Dendritic cell treated with granulocyte-macrophage colony-stimulating factor and Interleukin-4, amounts not matched to agents 40 ng/mL and 50 ng/mL, for 4 days (primary cell): ENCODE results near the gene DNASE1L1.
"Not testable (repeated sequence)": the region's sequence is repeated elsewhere in the genome, so short reads cannot be mapped to it uniquely, and the experiment has no call there.

ENCODE experiments used
- H3K27ac Mint-ChIP-seq: one replicate; pipeline ENCODE4 v1.8.0; 2022; ENCODE audit warnings: mild to moderate bottlenecking, mixed read lengths
- H3K27me3 Mint-ChIP-seq: one replicate; pipeline ENCODE4 v1.8.0; 2022; ENCODE audit warnings: mild to moderate bottlenecking, mixed read lengths
- H3K36me3 Mint-ChIP-seq: one replicate; pipeline ENCODE4 v1.8.0; 2022; ENCODE audit warnings: low read depth, mixed read lengths
- H3K4me1 Mint-ChIP-seq: one replicate; pipeline ENCODE4 v1.8.0; 2022; ENCODE audit warnings: low read depth, mixed read lengths
- H3K4me3 Mint-ChIP-seq: one replicate; pipeline ENCODE4 v1.8.0; 2022; ENCODE audit warnings: mild to moderate bottlenecking, moderate library complexity, mixed read lengths
- H3K9me3 Mint-ChIP-seq: one replicate; pipeline ENCODE4 v1.8.0; 2022; ENCODE audit warnings: mixed read lengths
- intact Hi-C: fragments of 100-400 bp; cut with micrococcal nuclease; formaldehyde crosslinking; loops from one replicate; pipeline ENCODE4 v1.15.0; 2022

Gene DNASE1L1

GRCh38 chrX:154404625-154405192 is 4.3 kb downstream of the DNASE1L1 start:
- Mint-ChIP-seq H3K9me3 (no peaks in the 10 kb centered on the region), H3K27ac (no peak overlapping the region), H3K4me1 (peaks cover 33% of the 10 kb centered on the region), H3K36me3 (peaks cover 75% of the 10 kb centered on the region), H3K27me3 (no peaks in the 10 kb centered on the region), H3K4me3 (no peak overlapping the region)
- intact Hi-C loops, result loop anchor here (10.0 kb wide), 1 partner anchor 50 kb away; the partner anchor contains the start of gene PLXNA3

GRCh38 chrX:154403858-154404257 is 5.2 kb downstream of the DNASE1L1 start:
- intact Hi-C loops, result loop anchor here (10.0 kb wide), 1 partner anchor 51 kb away; the partner anchor contains the start of gene PLXNA3
- Mint-ChIP-seq H3K4me3 (no peak overlapping the region), H3K4me1 (peaks cover 31% of the 10 kb centered on the region), H3K36me3 (peaks cover 75% of the 10 kb centered on the region), H3K27me3 (no peaks in the 10 kb centered on the region), H3K9me3 (no peaks in the 10 kb centered on the region), H3K27ac (no peak overlapping the region)

GRCh38 chrX:154403192-154403591 is 5.9 kb downstream of the DNASE1L1 start:
- peaks cover 25% of the 10 kb centered on the region for H3K4me1 Mint-ChIP-seq
- H3K9me3 Mint-ChIP-seq, result no peaks in the 10 kb centered on the region
- H3K27ac Mint-ChIP-seq, result peak overlapping the region; percentile 15
- peaks cover 75% of the 10 kb centered on the region for H3K36me3 Mint-ChIP-seq
- H3K4me3 Mint-ChIP-seq, result no peak overlapping the region
- no peaks in the 10 kb centered on the region for H3K27me3 Mint-ChIP-seq
- intact Hi-C loops, result loop anchor here (10.0 kb wide), 1 partner anchor 52 kb away; the partner anchor contains the start of gene PLXNA3

GRCh38 chrX:154402622-154403127 is 6.4 kb downstream of the DNASE1L1 start:
- Mint-ChIP-seq H3K4me3 (no peak overlapping the region), H3K4me1 (peaks cover 24% of the 10 kb centered on the region), H3K27ac (peak overlapping the region; percentile 15), H3K9me3 (no peaks in the 10 kb centered on the region), H3K36me3 (peaks cover 78% of the 10 kb centered on the region), H3K27me3 (no peaks in the 10 kb centered on the region)
- intact Hi-C loops, result loop anchor here (10.0 kb wide), 1 partner anchor 52 kb away; the partner anchor contains the start of gene PLXNA3

- no peaks in the 10 kb centered on the region for H3K9me3 Mint-ChIP-seq
- peaks cover 78% of the 10 kb centered on the region for H3K36me3 Mint-ChIP-seq
- intact Hi-C loops, result loop anchor here (10.0 kb wide), 1 partner anchor 53 kb away; the partner anchor contains the start of gene PLXNA3
- no peak overlapping the region for H3K4me3 Mint-ChIP-seq
- H3K27me3 Mint-ChIP-seq, result no peaks in the 10 kb centered on the region
- peak overlapping the region; percentile 15 for H3K27ac Mint-ChIP-seq
- peaks cover 24% of the 10 kb centered on the region for H3K4me1 Mint-ChIP-seq
Measured at GRCh38 chrX:154401918-154402621, 7.0 kb downstream of the DNASE1L1 start.

- H3K27me3 Mint-ChIP-seq, result no peaks in the 10 kb centered on the region
- H3K4me3 Mint-ChIP-seq, result no peak overlapping the region
- H3K4me1 Mint-ChIP-seq, result peaks cover 24% of the 10 kb centered on the region
- no peak overlapping the region for H3K27ac Mint-ChIP-seq
- H3K36me3 Mint-ChIP-seq, result peaks cover 78% of the 10 kb centered on the region
- intact Hi-C loops, result loop anchor here (10.0 kb wide), 1 partner anchor 54 kb away; the partner anchor contains the start of gene PLXNA3
- H3K9me3 Mint-ChIP-seq, result no peaks in the 10 kb centered on the region
Measured at GRCh38 chrX:154401045-154401799, 7.8 kb downstream of the DNASE1L1 start.

- Mint-ChIP-seq H3K4me3 (peak overlapping the region; percentile 91), H3K4me1 (peaks cover 22% of the 10 kb centered on the region), H3K36me3 (peaks cover 76% of the 10 kb centered on the region)
- H3K9me3 Mint-ChIP-seq, H3K27me3 Mint-ChIP-seq, H3K27ac Mint-ChIP-seq: not testable (repeated sequence)
- intact Hi-C loops, result loop anchor here (10.0 kb wide), 1 partner anchor 54 kb away; the partner anchor contains the start of gene PLXNA3
Measured at GRCh38 chrX:154400369-154400817, 8.7 kb downstream of the DNASE1L1 start.

GRCh38 chrX:154399527-154400368 is 9.3 kb downstream of the DNASE1L1 start:
- H3K4me1 Mint-ChIP-seq, result peaks cover 18% of the 10 kb centered on the region
- H3K36me3 Mint-ChIP-seq, result peaks cover 70% of the 10 kb centered on the region
- peak overlapping the region; percentile 91 for H3K4me3 Mint-ChIP-seq
- no peaks in the 10 kb centered on the region for H3K9me3 Mint-ChIP-seq
- peak overlapping the region; percentile 99 for H3K27ac Mint-ChIP-seq
- H3K27me3 Mint-ChIP-seq, result no peaks in the 10 kb centered on the region
- intact Hi-C loops, result loop anchor here (10.0 kb wide), 1 partner anchor 55 kb away; the partner anchor contains the start of gene PLXNA3

GRCh38 chrX:154398668-154399526 is 10.2 kb downstream of the DNASE1L1 start:
- Mint-ChIP-seq H3K36me3 (peaks cover 61% of the 10 kb centered on the region), H3K27me3 (no peaks in the 10 kb centered on the region), H3K4me1 (peaks cover 12% of the 10 kb centered on the region), H3K9me3 (no peaks in the 10 kb centered on the region), H3K4me3 (peak overlapping the region; percentile 91), H3K27ac (peak overlapping the region; percentile 99)
- intact Hi-C loops, result no loop called here

- intact Hi-C loops, result no loop called here
- peaks cover 53% of the 10 kb centered on the region for H3K36me3 Mint-ChIP-seq
- peak within 1 kb of the TSS; percentile 91 for H3K4me3 Mint-ChIP-seq
- peak within 1 kb of the TSS; percentile 99 for H3K27ac Mint-ChIP-seq
- peaks cover 12% of the 10 kb centered on the region for H3K4me1 Mint-ChIP-seq
- H3K27me3 Mint-ChIP-seq, result no peaks in the 10 kb centered on the region
- H3K9me3 Mint-ChIP-seq, result no peaks in the 10 kb centered on the region
Measured at GRCh38 chrX:154397888-154398667, 11.0 kb downstream of the DNASE1L1 start, which contains the start of gene RPL10. RPL10 (plus strand) TSS chrX:154398377; CDS start chrX:154398520, 143 bp downstream.

GRCh38 chrX:154396973-154397887 is 11.8 kb downstream of the DNASE1L1 start:
- Mint-ChIP-seq H3K27me3 (no peaks in the 10 kb centered on the region), H3K4me1 (peaks cover 6% of the 10 kb centered on the region), H3K4me3 (peak overlapping the region; percentile 91), H3K9me3 (no peaks in the 10 kb centered on the region), H3K36me3 (peaks cover 44% of the 10 kb centered on the region), H3K27ac (peak overlapping the region; percentile 99)
- intact Hi-C loops, result no loop called here
